Smooth muscle cell of the brain vasculature (primary cell): ENCODE measurements around the gene ROBO1.
"Not testable (repeated sequence)": the region's sequence is repeated elsewhere in the genome, so short reads cannot be mapped to it uniquely, and the experiment has no call there.

Experiments used
- DNase-seq: peaks from one replicate; pipeline ENCODE4 v3.0.0-alpha.2; 2012; ENCODE audit warnings: low read depth, low spot score

The ROBO1 gene

GRCh38 chr3:78708565-78709073, 1059.2 kb downstream of the ROBO1 start:
- no peak for DNase-seq

DNA sequence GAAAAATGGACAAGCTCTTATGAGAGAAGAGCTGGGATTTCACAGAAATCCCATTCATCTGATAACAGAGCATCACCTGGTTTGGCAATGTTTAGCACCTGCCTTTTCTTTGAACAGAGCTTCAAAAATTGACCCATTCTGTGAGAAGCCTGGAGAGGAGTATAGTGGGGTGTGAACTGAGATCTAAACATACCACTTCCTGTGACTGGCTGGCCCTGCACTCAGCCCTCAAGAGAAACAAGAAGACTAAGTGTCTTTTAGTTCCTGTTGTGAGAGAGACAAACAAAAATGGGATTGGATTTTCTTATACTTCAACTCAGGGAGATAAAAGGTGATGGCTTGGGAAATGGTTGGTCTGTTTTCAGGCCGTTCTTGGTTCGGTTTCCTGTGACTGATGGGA, 1060.2 kb downstream of the ROBO1 start:
- DNase-seq: no peak

DNA sequence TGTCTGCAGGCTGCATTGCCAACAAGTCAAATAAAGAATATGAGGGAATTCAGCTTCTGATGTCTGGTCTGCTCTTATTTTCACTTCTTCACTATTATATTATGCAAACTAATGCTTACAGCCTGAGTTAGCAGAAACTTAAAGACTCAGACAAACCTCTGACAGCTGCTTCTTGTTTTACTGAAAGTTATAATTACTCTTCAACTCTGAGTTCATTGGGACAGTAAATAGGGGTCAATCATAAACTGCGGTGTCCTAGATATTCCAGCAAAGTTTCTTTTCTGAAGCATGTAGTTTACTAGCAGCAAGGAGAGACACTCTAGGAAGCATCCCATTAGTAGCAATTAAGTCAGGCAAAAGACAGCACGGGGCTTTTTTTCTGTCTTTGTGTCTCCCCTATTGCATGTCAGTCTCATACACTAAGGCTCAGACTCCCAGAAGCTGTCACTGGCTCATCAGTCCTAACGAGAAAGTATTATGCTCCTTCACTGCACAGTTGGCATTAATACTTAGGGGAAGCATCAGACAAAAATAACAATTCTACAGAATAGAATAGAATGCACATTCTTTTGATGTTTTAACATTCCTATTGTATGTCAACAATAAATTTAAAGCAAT, 1060.8 kb downstream of the ROBO1 start:
- DNase-seq: no peak

DNA sequence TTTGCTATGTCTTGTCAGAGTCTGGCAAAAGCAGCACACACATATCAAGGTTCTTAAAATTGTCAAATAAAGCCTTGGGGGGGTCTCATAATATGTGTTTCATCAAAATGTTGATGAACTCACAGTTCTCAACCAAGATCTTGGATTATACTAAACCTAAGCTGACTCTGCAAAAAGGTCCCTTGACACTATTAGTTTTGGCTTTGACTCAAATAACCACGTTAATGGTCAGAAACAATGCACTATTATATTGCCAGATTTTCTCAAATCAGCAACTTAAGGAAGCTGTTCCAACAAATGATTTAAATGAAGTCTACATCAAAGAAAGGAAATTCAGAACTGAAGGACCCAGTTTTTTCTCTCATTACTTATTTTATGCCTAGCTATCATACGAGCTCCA, 1063.9 kb downstream of the ROBO1 start:
- DNase-seq: no peak

DNA sequence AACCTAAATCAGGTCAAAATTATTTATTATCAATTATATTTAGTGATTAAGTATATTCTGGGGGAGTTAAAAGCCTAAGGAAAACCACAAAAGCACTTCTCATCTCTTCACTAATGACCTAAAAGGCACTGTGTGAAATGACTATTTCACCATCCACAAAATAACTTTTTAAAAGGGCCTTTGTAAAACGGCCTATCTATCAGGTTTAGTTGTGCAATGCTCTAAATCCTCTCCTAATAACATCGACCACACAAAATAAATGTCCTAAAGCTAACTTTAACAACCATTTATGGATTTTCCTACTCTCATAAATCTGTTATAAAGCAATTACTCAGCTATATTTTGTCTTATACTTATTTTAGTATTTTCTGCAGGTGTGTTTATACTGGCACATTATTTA, 1066.3 kb downstream of the ROBO1 start:
- no peak for DNase-seq

DNA sequence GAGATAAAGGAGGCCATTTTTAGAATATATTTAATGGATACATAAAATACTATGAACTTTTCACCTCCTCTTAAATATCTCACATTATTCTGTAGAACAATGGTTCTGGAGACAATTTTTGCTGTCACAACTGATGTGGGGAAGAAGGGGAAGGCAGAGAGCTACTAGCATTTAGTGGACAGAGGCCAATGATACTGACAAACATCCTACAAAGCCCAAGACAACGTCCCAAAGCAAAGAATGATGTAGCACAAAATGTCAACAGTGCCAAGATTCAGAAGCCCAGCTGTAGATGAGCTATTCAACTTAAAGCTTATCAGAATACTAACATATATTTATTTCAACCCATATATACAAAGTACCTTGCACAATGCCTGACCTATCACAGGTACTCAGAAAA, 1069.4 kb downstream of the ROBO1 start:
- DNase-seq: no peak

DNA sequence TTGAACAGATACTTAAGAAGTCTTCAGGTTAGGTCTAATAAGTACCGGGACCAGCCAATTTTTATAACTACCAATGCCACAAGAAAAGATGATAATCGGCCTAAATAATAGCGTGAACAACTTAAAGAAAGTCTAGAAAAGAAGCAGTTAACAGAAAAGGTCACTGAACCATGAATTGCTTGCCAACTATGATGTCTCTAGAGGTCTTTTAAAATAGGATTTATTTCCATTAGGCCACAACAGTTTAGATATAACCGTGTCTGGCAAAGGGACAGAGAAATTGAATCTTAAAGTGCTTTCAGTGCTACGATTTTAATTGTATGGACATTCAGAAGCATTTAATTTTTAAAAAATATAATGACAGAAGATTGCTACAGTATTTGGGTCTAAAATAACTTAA, 1070.4 kb downstream of the ROBO1 start:
- no peak for DNase-seq

DNA sequence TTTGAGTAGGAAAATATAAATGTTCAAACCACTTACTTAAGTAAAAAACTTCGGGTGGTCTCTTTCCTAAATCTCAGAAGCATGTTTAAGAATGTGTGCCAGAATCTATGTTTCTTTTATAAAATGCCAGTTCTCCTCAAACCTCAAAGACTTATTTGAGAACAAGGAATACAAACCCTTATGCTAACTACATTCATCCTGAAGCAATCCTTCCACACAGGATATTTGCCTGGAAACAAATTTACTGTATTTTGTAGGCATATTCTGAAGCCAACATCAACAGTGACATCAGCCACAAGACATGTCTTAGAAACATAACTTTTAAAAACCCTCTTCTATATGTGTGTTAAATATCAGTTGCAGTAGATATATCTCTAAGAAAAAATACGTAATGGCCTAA, 1077.0 kb downstream of the ROBO1 start:
- peak; percentile 59 for DNase-seq

DNA sequence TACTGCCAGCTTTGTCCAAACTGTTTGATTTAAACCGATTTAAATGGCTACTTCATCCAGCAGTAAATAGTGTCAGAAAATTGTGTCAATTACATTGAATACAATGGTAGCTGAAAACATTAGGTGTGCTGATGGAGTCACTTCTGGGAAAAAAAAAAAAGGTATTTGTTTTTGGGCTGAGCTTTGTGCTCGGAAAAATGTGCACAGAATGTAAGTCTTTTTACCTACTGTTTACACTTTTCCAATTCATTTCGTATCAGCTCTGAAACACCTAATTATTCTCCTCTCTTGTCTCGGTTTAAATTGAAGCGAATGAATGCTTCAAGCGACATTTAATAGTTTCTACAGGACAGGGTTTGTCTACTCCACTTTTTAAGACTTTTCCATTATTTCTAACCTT, 1078.4 kb downstream of the ROBO1 start:
- DNase-seq: no peak

GRCh38 chr3:78687520-78687919, 1080.3 kb downstream of the ROBO1 start:
- DNase-seq: no peak

- no peak for DNase-seq
These were observed 1084.5 kb downstream of the ROBO1 start for GRCh38 chr3:78683284-78683683.

DNA sequence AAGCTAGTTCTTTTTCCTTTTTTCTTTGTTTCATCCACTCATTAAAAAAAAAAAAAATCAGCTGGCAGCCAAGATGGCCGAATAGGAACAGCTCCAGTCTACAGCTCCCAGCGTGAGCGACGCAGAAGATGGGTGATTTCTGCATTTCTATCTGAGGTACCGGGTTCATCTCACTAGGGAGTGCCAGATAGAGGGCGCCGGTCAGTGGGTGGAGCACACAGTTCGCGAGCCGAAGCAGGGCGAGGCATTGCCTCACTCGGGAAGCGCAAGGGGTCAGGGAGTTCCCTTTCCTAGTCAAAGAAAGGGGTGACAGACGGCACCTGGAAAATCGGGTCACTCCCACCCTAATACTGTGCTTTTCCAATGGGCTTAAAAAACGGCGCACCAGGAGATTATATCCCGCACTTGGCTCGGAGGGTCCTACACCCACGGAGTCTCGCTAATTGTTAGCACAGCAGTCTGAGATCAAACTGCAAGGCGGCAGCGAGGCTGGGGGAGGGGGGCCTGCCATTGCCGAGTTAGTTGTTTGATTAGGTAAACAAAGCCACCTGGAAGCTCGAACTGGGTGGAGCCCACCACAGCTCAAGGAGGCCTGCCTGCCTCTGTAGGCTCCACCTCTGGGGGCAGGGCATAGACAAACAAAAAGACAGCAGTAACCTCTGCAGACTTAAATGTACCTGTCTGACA, 1092.5 kb downstream of the ROBO1 start:
- DNase-seq: not testable (repeated sequence)

GRCh38 chr3:78670746-78671145, 1097.1 kb downstream of the ROBO1 start:
- DNase-seq: no peak

- DNase-seq: no peak
These were observed 1097.7 kb downstream of the ROBO1 start for GRCh38 chr3:78670094-78670493.

- no peak for DNase-seq
These were observed 1099.5 kb downstream of the ROBO1 start for GRCh38 chr3:78668302-78668701.

- DNase-seq: no peak
These were observed 1101.4 kb downstream of the ROBO1 start for GRCh38 chr3:78666470-78666800.

GRCh38 chr3:78665776-78666469, 1101.9 kb downstream of the ROBO1 start:
- no peak for DNase-seq

DNA sequence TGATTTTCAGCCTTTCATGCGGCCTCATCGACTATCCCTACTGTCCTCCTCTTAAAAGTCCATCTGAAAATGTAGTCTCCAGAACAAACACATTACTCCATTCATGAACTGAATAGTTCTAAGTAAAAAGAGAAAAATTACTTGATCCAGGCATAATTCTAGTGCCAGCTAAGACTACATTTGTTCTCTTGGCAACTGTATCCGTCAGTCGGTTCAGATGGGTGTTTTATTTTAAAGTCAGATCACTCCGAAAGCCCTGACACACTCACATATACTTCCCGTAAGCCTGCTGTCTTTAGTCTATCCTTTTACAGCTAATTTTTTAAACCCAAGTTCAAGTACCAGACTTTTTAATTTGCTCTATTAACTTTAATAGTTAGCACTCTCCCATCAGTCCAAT, 1102.7 kb downstream of the ROBO1 start:
- DNase-seq: no peak

DNA sequence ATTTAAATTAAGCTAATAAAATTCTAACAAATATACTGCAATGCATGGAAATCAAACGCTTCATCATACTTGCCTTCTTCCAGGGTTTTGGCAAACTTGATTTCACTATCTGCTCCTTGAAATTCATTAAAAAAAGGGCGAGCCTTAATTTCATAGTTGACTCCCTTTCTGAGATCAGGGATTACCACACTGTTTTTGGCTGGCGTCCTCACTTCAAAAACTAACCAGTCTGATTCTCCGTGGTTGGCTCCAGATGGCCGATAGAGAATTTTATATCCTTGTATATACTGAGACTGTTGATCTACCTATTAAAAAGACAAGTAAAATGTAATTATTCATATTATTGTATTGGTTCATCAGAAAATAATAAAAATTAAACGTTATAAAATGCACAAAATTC, 1106.8 kb downstream of the ROBO1 start:
- no peak for DNase-seq

DNA sequence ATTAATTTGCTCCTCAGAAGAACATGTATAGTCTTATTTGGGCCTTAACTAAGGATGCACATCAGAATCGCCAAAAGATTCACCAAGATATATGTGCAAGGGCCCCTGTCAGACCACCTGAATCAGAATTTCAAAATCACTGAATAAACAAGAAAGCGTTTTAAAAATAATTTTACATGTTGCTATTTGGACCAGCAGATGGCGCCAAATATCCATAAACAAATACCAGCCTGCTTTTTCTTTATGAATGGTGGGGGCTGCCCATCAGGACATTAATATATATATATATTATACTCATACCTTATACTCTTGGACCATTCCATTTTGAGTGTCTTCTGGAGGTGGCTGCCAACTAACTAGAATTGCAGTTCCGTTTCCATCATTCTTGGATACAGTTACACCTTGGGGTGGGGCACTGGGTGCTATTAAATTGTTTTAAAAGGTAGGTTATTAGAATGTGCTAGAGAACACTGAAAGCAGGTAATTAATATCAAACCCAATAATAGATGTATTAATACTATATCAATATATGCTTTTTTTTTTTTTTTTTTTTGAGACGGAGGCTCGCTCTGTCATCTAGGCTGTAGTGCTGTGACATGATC, 1108.3 kb downstream of the ROBO1 start:
- DNase-seq: peak; percentile 43

- no peak for DNase-seq
These were observed 1120.1 kb downstream of the ROBO1 start for GRCh38 chr3:78647726-78648125.

DNA sequence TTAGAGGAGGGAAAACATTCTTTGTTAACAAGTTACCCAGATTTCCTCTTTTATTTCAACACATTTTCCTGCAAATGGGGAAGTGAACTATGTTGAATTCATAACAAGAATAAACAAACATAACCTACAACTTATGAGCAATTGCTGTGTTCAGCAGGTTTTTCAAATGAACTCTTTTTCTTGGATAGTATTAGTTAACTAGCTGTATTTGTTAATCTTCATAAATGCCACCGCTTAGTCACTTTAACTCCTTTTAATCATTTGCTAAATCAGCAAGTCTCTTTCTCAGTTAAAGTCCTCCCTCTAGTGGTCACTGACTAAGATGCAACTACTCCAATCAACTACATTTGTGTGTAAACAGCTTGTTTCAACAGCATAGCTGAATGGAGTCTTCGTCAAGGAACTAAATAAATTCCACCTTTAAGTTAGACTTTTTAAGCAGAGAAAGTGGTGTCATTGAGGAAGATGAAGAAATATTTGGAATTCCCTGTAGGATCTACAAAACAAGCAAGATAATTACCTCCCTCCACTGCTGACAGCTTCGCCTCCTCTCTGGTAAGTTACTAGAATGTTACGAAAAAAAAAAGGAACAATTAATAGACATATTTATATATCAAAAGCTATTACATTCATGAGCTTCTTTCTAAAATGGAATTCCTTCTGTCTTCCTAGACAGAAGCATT, 1122.0 kb downstream of the ROBO1 start:
- peak; percentile 62 for DNase-seq
